Fibroblast of mammary gland (primary cell): ENCODE results near the gene TRMT10C.
"Not testable (repeated sequence)": the region's sequence is repeated elsewhere in the genome, so short reads cannot be mapped to it uniquely, and the experiment has no call there.

Source experiments
- DNase-seq: peaks from one replicate; pipeline ENCODE4 v3.0.0-alpha.2; 2010; ENCODE audit warnings: low read depth
- H3K4me3 ChIP-seq: 2 replicates; pipeline ENCODE4 v1.5.1; 2011; ENCODE audit warnings: low read depth, mild to moderate bottlenecking, low read length, moderate library complexity; ENCODE audit not compliant: control insufficient read depth
- TF ChIP-seq, protein P1 (sequence below): conservative IDR thresholded peaks from 2 replicates; pipeline ENCODE4 v1.5.1; 2011; ENCODE audit warnings: low read depth, low read length, inconsistent platforms; ENCODE audit not compliant: control insufficient read depth, insufficient read depth

Gene TRMT10C

DNA sequence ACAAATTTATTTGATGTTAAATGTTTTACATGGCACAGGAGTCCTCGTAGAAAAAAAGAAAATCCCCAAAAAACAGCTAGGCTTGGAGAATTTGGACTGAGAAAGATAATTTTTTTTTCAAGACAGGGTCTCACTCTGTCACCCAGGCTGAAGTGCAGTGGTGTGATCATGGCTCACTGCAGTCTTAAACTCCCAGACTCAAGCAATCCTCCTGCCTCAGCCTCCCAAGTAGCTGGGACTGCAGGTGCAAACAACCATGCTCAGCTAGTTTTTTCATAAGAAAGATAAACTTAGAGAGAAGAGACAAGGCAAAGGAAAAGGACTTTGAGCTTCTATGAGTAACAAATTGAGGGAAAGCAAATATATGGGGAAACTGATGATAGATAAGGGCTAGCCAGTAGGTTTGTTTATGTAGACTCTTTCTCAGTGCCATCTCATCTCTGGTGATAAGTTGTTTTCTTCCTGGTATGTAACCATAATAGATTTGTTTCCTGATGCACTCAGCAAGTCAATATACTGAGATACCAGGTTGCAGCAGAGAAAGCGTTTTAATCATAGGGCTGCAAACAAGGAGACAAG is 13.1 kb upstream of the TRMT10C start:
- DNase-seq = no peak
- H3K4me3 ChIP-seq = no peak overlapping the region
- TF ChIP-seq, protein P1, sequence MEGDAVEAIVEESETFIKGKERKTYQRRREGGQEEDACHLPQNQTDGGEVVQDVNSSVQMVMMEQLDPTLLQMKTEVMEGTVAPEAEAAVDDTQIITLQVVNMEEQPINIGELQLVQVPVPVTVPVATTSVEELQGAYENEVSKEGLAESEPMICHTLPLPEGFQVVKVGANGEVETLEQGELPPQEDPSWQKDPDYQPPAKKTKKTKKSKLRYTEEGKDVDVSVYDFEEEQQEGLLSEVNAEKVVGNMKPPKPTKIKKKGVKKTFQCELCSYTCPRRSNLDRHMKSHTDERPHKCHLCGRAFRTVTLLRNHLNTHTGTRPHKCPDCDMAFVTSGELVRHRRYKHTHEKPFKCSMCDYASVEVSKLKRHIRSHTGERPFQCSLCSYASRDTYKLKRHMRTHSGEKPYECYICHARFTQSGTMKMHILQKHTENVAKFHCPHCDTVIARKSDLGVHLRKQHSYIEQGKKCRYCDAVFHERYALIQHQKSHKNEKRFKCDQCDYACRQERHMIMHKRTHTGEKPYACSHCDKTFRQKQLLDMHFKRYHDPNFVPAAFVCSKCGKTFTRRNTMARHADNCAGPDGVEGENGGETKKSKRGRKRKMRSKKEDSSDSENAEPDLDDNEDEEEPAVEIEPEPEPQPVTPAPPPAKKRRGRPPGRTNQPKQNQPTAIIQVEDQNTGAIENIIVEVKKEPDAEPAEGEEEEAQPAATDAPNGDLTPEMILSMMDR = no peak

- DNase-seq = no peak
- TF ChIP-seq, protein P1 = no peak
- H3K4me3 ChIP-seq = no peak overlapping the region
Measured at GRCh38 chr3:101549473-101549872, 12.2 kb upstream of the TRMT10C start.

DNA sequence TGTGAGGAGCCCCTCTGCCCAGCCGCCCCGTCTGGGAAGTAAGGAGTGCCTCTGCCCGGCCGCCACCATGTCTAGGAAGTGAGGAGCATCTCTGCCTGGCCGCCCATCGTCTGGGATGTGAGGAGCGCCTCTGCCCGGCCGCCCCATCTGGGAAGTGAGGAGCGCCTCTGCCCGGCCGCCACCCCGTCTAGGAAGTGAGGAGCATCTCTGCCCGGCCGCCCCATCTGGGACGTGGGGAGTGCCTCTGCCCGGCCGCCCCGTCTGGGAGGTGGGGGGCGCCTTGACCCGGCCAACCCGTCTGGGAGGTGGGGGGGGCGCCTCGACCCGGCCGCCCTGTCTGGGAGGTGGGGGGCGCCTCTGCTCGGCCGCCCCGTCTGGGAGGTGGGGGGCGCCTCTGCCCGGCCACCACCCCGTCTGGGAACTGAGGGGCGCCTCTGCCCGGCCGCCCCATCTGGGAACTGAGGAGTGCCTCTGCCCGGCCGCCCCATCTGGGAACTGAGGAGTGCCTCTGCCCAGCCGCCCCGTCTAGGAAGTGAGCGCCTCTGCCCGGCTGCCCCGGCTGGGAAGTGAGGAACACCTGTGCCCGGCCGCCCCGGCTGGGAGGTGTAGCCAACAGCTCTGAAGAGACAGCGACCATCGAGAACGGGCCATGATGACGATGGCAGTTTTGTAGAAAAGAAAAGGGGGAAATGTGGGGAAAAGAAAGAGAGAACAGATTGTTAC is 10.1 kb upstream of the TRMT10C start:
- DNase-seq, H3K4me3 ChIP-seq: not testable (repeated sequence)

DNA sequence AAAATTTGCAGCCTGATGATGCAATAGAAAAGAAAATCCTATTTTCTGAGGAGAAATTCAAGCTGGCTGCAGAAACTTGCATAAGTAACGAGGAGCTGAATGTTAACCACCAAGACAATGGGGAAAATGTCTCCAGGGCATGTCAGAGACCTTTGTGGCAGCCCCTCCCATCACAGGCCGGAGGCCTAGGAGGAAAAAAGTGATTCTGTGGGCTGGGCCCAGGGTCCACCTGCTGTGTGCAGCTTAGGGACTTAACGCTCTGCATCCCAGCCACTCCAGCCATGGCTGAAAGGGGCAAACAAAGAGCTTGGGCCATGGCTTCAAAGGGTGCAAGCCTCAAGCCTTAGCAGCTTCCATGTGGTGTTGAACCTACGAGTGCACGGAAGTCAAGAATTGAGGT is 8.3 kb upstream of the TRMT10C start:
- DNase-seq, H3K4me3 ChIP-seq: not testable (repeated sequence)

DNA sequence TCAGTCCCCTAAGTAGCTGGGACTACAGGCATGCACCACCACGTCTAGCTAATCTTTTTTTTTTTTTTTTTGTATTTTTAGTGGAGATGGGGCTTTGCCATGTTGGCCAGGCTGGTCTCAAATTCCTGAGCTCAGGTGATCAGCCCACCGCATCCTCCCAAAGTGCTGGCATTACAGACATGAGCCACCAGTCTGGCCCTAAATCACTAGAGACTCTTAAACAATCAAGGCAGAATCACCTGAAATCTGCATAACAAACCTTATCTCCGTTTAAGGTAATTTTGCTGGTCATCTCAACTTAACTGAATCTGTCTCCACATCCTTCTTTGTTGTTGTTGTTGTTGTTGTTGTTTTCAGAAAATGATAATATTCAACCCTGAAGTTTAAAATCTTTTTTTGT is 5.6 kb upstream of the TRMT10C start:
- H3K4me3 ChIP-seq = no peak overlapping the region
- TF ChIP-seq, protein P1 = no peak
- no peak for DNase-seq

- TF ChIP-seq, protein P1 = no peak
- DNase-seq = peak; percentile 6
- no peak overlapping the region for H3K4me3 ChIP-seq
Measured at GRCh38 chr3:101567528-101568317, 6.1 kb downstream of the TRMT10C start.

GRCh38 chr3:101571028-101571895 is 9.6 kb downstream of the TRMT10C start:
- TF ChIP-seq, protein P1 = no peak
- no peak for DNase-seq
- no peak overlapping the region for H3K4me3 ChIP-seq
